Superior temporal gyrus (tissue), 1 donor: ENCODE results near the gene ACVR1B.
"Not testable (repeated sequence)": the region's sequence is repeated elsewhere in the genome, so short reads cannot be mapped to it uniquely, and the experiment has no call there.

Source experiments
- DNase-seq: peaks from one replicate; pipeline ENCODE4 v3.0.0-alpha.2; 2016; ENCODE audit errors: extremely low spot score

ACVR1B gene

GRCh38 chr12:51970904-51971646 is 19.6 kb downstream of the ACVR1B start:
- DNase-seq: no peak

DNA sequence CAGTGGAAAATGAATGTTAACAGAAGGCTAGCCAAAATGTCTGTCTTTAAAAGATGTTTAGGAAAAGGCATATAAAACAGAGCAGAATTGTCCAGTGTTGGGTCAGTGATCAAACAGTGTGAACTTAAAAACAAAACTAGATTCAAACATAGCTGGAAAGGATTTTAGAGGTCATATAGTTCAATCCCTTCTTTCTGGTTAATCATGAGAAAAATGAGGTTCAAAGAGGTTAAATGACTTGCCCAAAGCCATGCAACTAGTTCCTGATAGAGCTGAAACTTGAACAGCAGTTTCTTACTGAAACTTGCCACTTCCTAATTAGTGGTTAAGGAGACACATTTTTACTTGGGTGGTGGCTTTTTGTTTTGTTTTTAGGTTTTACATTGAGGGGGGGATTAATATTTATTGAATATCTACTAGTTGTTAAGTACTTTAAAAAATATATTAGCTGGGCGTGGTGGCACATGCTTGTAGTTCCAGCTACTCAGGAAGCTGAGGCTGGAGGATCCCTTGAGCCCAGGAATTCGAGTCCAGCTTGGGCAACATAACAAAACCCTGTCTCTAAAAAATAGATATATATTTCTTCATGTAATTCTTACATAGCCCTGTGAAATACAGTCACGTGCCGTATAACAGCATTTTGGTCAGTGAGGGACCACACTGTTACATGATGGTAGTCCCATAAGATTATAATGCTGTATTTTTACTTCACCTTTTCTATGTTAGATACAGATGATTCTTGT is 20.4 kb downstream of the ACVR1B start:
- no peak for DNase-seq

DNA sequence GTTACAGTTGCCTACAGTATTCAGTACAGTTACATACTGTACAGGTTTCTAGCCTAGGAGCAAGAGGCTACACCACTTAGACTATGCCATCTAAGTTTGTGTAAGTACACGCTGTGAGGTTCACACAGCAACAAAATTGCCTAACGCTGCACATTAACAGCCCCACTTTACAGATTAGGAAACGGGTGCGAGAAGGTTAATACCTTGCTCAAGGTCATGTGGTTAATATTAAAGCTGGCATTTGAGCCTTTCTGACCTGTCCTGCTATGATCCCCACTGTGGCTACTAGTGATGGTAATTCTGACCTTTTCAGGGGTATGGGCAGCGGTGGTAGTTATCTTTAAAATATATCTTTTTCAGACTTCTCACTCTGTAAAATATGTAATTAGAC is 20.9 kb downstream of the ACVR1B start:
- no peak for DNase-seq

GRCh38 chr12:51972849-51973273 is 21.4 kb downstream of the ACVR1B start:
- peak; percentile 41 for DNase-seq

GRCh38 chr12:51973560-51973959 is 22.1 kb downstream of the ACVR1B start:
- DNase-seq: peak; percentile 17

- DNase-seq: no peak
Observed at GRCh38 chr12:51974646-51975045, 23.1 kb downstream of the ACVR1B start.

DNA sequence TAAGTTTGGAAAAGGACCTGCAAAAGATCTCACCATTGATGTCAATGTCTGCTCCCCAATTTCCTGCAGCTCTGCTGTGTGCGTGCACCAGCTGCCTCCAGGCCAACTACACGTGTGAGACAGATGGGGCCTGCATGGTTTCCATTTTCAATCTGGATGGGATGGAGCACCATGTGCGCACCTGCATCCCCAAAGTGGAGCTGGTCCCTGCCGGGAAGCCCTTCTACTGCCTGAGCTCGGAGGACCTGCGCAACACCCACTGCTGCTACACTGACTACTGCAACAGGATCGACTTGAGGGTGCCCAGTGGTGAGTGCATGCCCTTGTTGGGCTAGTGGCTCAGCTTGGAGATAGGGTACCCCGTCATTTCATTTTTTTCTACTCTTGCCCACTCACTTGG is 23.7 kb downstream of the ACVR1B start:
- no peak for DNase-seq

DNA sequence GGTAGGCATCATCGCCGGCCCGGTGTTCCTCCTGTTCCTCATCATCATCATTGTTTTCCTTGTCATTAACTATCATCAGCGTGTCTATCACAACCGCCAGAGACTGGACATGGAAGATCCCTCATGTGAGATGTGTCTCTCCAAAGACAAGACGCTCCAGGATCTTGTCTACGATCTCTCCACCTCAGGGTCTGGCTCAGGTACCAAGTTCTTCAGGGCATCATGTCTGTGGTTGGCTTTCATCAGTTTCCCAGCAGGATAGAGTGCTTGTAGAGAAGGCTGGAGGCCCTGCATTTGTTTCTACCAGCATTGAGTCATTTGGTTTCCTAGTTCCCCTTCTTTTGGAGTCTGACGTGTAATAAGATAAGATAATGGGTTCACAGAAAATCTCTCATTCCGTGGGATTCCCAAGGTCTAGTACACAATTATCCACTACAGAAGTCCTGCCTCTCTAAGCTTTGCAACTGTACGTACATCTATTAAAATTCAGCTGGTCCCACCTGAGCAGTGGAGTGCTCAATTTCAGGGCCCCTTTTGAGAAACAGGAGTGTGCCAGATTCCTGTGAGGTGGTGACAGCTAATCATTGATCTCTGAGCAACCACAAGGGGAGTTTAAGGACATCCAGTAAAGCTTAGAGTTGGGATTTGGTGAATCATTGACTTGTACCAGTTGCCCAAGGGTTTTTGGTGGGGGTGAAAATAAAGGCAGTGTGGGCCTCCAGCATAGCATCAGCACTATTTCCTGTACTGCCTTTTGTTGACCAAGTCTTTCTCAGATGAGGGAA is 25.1 kb downstream of the ACVR1B start:
- DNase-seq: no peak

DNA sequence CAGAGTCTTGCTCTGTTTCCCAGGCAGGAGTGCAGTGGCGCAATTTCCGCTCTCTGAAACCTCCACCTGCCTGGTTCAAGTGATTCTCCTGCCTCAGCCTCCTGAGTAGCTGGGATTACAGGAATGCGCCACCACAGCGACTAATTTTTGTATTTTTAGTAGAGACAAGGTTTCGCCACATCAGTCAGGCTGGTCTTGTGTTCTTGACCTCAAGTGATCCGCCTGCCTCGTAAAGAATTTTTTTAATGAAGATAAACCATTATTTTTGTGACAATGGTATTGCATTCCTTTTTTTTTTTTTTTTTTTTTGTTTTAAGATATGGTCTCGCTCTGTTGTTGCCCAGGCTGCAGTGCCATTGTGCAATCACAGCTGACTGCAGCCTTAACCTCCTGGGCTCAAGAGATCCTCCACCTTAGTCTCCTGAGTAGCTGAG is 25.8 kb downstream of the ACVR1B start:
- no peak for DNase-seq

DNA sequence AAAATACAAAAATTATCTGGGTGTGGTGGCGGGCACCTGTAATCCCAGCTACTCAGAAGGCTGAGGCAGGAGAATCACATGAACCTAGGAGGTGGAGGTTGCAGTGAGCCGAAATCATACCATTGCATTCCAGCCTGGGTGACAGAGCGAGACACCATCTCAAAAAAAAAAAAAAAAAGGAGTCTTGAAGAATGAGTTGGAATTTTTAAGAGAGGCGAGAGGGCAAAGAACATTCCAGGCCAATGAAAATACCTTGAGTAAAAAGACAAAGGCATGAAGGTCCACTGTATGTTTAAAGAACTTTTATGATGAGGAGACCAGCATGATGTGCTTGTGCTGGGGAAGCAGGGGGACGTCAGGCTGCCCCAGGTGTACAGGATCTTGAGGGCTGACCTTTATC is 27.8 kb downstream of the ACVR1B start:
- not testable (repeated sequence) for DNase-seq

GRCh38 chr12:51980051-51980808 is 28.7 kb downstream of the ACVR1B start:
- peak; percentile 88 for DNase-seq

DNA sequence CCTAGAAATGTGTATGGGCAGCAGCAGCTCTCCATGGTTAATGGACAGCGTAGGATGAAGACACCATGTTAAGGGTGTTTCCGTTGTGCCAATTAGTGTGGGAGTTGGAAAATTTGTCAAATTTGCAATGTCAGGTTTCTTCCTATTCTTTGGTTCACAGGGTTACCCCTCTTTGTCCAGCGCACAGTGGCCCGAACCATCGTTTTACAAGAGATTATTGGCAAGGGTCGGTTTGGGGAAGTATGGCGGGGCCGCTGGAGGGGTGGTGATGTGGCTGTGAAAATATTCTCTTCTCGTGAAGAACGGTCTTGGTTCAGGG is 29.3 kb downstream of the ACVR1B start:
- DNase-seq: no peak

DNA sequence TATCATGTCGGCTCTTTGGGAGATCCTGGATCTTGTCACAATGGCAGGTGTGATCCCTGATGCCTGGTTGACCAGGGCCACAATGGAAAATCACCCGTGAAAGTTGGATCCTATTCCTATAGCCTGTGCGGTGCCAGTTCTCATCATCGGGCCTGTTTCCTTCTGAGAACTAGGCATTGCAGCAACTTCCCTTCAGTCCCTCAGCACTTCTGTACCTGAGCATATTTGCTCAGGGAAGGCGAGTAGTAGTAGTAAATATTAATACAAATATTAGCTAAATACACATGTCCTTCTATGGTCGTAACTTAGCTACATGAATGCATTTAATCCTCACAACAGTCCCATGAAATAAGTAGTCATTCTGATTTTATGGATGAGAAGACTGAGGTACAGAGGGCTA is 33.2 kb downstream of the ACVR1B start:
- DNase-seq: no peak

DNA sequence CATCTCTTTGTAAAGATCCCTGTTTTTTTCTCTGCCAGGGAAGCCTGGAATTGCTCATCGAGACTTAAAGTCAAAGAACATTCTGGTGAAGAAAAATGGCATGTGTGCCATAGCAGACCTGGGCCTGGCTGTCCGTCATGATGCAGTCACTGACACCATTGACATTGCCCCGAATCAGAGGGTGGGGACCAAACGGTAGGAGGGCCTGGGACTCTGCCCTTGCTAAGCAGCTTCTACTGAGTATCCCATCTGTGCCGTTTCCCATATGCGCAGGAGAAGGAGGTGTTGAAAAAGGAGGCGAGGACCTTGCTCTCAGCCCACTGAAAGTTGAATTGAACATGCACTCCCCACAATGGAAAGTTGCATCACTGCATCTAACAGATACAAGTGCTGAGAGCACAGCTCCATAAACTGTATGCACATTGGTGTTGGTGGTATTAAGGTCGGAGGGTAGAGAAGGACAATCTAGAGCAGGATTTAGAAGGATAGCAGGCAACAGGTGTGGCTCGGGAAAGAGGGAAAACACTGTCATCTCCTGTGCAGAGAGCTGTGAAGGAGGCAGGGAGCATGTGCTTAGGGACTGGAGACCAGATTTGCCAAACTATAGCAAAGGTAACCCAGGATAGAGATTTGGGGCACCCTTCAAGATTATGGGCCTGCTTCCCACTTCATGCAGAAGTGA is 33.8 kb downstream of the ACVR1B start:
- no peak for DNase-seq

DNA sequence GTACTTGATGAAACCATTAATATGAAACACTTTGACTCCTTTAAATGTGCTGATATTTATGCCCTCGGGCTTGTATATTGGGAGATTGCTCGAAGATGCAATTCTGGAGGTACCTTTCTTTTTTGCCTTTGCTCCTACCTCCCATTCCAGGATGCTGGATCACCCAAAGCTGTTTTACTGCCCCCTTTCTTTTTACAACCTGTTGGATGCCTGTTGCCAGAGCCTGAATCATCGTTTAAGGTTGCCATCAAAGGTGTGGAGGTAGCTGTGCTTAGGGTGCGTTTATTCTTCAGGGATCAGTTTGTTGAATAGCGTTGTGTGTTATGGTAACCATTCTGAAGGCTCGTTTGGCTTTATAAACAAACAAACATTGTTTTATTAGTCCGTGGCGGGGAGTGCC is 35.3 kb downstream of the ACVR1B start:
- DNase-seq: no peak

GRCh38 chr12:51992246-51992645 is 40.7 kb downstream of the ACVR1B start:
- DNase-seq: no peak

GRCh38 chr12:51994539-51994820 is 43.0 kb downstream of the ACVR1B start:
- DNase-seq: no peak

GRCh38 chr12:51994959-51995358 is 43.5 kb downstream of the ACVR1B start:
- DNase-seq: no peak

- no peak for DNase-seq
Observed at GRCh38 chr12:51997136-51997535, 45.6 kb downstream of the ACVR1B start.

DNA sequence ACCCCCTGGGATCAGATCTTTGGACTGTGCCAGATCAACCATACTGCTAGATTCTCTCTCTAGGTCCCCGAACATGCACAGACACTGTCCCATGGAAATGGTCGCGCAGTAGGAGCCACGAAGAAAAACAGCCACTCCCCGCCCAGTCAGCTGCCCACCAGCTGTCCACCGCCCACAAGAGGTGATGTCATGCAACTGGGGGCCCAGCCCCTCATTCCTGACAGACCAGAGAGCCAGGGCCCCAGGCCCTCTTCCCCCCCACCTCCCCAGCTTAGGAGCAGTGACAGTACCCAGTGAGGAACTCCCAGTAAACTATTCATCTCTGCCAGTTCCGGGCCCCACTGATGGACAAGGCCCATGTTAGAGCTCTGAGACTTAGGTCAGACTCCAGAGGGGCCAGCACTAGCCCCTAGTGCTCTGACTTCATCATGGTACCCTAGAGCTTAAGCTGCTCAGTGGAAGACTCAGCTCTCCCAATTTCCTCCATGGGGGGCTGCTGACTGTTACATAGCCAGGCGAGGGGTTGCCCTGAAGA is 51.6 kb downstream of the ACVR1B start:
- DNase-seq: no peak

DNA sequence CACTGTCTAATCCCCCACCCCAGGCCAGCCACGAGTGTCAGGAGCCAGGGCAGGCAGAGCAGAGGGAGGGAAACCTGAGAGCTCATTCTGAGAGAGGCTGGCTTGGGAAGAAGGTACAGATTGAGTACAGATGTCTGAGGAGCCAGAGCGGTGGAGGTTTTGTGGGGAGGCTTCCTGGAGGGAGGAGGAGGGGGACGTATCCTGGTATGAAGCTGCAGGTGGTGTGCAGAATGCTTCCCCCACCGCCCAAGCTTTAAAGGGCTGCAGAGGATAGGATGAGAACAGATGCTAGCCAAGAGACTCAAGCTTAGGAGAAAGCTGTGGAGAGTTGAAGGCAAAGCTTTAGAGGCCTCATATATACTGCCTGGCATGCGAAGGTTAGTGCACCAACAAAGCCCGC is 52.1 kb downstream of the ACVR1B start:
- no peak for DNase-seq
